ENCODE data around the gene KCNJ14.

KCNJ14 gene

GRCh38 chr19:48469934-48470680 lies 14.7 kb downstream of the KCNJ14 start:
- in situ Hi-C loops (cut with MboI; ENCODE audit: low sequenced_read_pairs), result no loop called here

- in situ Hi-C loops (cut with MboI; ENCODE audit: low sequenced_read_pairs), result no loop called here
Measured at GRCh38 chr19:48470856-48471255, 15.5 kb downstream of the KCNJ14 start.

GRCh38 chr19:48471836-48472235 lies 16.5 kb downstream of the KCNJ14 start:
- in situ Hi-C loops (cut with MboI; ENCODE audit: low sequenced_read_pairs), result no loop called here

GRCh38 chr19:48473161-48473966 lies 18.0 kb downstream of the KCNJ14 start:
- in situ Hi-C loops (cut with MboI; ENCODE audit: low sequenced_read_pairs), result no loop called here

- in situ Hi-C loops (cut with MboI; ENCODE audit: low sequenced_read_pairs), result no loop called here
Measured at GRCh38 chr19:48474084-48474592, 18.8 kb downstream of the KCNJ14 start.

- in situ Hi-C loops (cut with MboI; ENCODE audit: low sequenced_read_pairs), result no loop called here
Measured at GRCh38 chr19:48475369-48476068, 20.1 kb downstream of the KCNJ14 start.

- in situ Hi-C loops (cut with MboI; ENCODE audit: low sequenced_read_pairs), result no loop called here
Measured at GRCh38 chr19:48476176-48476575, 20.8 kb downstream of the KCNJ14 start.

GRCh38 chr19:48477067-48477685 lies 21.8 kb downstream of the KCNJ14 start:
- in situ Hi-C loops (cut with MboI; ENCODE audit: low sequenced_read_pairs), result no loop called here

GRCh38 chr19:48477698-48478338 lies 22.4 kb downstream of the KCNJ14 start:
- in situ Hi-C loops (cut with MboI; ENCODE audit: low sequenced_read_pairs), result no loop called here

- in situ Hi-C loops (cut with MboI; ENCODE audit: low sequenced_read_pairs), result no loop called here
Measured at GRCh38 chr19:48478339-48479256, 23.2 kb downstream of the KCNJ14 start.

- in situ Hi-C loops (cut with MboI; ENCODE audit: low sequenced_read_pairs), result no loop called here
Measured at GRCh38 chr19:48479686-48480085, 24.3 kb downstream of the KCNJ14 start.

GRCh38 chr19:48480183-48480557 lies 24.8 kb downstream of the KCNJ14 start:
- in situ Hi-C loops (cut with MboI; ENCODE audit: low sequenced_read_pairs), result no loop called here

GRCh38 chr19:48480558-48481500 lies 25.5 kb downstream of the KCNJ14 start:
- in situ Hi-C loops (cut with MboI; ENCODE audit: low sequenced_read_pairs), result no loop called here

GRCh38 chr19:48481846-48482639 lies 26.7 kb downstream of the KCNJ14 start:
- in situ Hi-C loops (cut with MboI; ENCODE audit: low sequenced_read_pairs), result no loop called here

- in situ Hi-C loops (cut with MboI; ENCODE audit: low sequenced_read_pairs), result no loop called here
Measured at GRCh38 chr19:48483301-48483700, 27.9 kb downstream of the KCNJ14 start.

- in situ Hi-C loops (cut with MboI; ENCODE audit: low sequenced_read_pairs), result no loop called here
Measured at GRCh38 chr19:48484247-48484893, 29.0 kb downstream of the KCNJ14 start.
